ENCODE results near the gene CHRM1. TPM values are rescaled to one million over a fixed set of nuclear protein-coding genes. Genes with fewer than 3 reads are reported as not detected.
"Not testable (repeated sequence)": the region's sequence is repeated elsewhere in the genome, so short reads cannot be mapped to it uniquely, and the experiment has no call there.

The CHRM1 gene
- total RNA-seq, 1 donor, result not detected

DNA sequence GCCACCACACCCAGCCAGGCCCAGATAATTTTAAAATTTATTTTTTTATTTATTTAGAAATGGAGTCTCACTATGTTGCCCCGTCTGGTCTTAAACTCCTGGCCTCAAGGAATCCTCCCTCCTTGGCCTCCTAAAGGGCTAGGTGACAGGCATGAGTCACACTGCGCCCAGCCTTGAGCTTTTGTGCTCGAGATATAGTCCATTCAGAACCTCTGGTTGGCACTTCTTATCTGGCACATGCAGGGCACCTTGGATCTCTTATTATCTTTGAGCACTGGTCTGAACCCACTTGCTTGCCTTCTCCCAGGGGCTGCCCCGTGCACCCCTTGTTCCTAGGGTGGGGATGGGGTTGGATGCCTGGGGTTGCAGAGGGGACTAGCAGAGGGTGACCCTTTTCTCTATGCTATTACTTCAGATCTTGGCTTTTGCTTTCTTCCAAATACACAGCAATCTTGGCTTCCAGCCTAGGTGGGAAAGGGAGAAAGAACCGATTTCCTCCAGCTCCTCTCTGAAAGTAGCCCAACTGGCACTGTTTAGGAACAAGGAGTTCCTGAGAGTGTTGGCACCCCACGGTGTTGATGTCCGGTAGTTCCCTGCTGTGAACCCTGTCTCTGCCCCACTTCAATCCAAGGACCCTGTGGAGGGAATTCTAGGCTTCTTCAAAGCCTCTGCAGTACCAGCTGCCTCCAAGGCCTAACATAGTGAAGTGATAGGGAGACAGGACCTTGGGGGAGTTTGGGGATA is 41.8 kb downstream of the CHRM1 start:
- peaks cover 37% of the 10 kb centered on the region for H3K4me1 ChIP-seq (ENCODE audit: insufficient read depth, low read length)
- H3K4me3 ChIP-seq (ENCODE audit: low read length), result no peak overlapping the region
- no peaks in the 10 kb centered on the region for H3K9me3 ChIP-seq (ENCODE audit: low read depth, low read length)
- no peaks in the 10 kb centered on the region for H3K27me3 ChIP-seq (ENCODE audit: insufficient read depth, low read length)

DNA sequence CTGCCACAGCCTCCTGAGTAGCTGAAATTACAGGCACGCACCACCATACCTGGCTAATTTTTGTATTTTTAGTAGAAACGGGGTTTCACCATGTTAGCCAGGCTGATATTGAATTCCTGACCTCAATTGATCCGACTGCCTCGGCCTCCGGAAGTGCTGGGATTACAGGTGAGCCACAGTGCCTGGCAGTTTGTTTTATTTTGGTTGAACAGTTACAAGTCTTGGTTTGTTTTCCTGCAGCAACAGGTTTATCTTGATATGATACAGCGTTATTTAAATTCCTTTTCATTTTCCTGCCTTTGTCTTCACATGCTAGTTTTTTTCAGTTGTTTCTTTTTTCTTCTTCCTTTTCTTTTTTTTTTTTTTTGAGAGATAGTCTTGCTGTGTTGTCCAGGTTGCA is 44.5 kb downstream of the CHRM1 start:
- no peaks in the 10 kb centered on the region for H3K9me3 ChIP-seq (ENCODE audit: low read depth, low read length)
- no peak overlapping the region for H3K4me3 ChIP-seq (ENCODE audit: low read length)

DNA sequence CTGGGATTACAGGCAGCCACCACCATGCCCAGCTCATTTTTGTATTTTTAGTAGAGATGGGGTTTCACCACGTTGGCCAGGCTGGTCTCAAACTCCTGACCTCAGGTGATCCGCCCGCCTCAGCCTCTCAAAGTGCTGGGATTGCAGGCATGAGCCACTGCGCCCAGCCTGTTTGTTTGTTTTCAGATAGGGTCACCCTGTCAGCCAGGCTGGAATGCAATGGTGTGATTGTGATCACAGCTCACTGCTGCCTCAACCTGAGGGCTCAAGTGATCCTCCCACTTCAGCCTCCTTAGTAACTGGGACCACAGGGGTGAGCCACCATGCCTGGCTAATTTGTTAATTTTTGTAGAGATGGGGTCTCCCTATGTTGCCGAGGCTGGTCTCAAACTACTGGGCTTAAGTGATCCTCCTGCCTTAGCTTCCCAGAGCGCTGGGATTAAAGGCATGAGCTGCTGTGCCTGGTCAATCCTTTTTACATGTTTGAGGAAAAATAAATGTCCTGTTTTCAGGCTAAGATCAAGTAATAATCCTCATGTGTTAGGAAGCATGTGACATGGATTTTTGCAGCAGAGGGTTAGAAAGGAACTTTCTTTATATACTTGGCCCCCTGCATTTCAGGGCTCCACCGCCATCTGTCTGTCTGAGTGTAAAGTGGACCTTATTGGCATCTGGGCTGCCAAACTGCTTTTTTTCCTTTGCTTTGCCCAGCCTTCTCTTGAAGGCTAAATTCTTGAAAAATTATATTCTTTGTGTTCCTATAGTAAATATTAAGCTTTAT is 45.3 kb downstream of the CHRM1 start:
- H3K9me3 ChIP-seq (ENCODE audit: low read depth, low read length), result no peaks in the 10 kb centered on the region
- peaks cover 13% of the 10 kb centered on the region for H3K4me1 ChIP-seq (ENCODE audit: insufficient read depth, low read length)
- no peak overlapping the region for H3K4me3 ChIP-seq (ENCODE audit: low read length)
- H3K27me3 ChIP-seq (ENCODE audit: insufficient read depth, low read length), result no peaks in the 10 kb centered on the region

More for the DNA sequence above, 44.5 kb downstream of the CHRM1 start:
- Histone ChIP-seq H3K4me1 (ENCODE audit: insufficient read depth, low read length) (peaks cover 14% of the 10 kb centered on the region), H3K27me3 (ENCODE audit: insufficient read depth, low read length) (no peaks in the 10 kb centered on the region)

DNA sequence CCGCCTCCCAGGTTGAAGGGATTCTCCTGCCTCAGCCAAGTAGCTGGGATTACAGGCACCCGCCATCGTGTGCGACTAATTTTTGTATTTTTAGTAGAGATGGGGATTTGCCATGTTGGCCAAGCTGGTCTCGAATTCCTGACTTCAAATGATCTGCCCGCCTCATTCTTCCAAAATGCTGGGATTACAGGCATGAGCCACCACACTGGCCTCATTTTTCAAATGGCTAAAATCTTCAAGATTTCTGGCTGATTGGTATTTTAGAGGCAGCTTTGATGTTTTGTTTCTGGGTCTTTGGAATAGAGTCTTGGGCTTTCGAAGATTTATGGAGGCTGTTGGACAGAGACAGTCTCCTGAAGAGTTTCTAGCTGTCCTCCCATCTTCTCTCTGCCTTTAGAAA is 46.3 kb downstream of the CHRM1 start:
- no peak overlapping the region for H3K4me3 ChIP-seq (ENCODE audit: low read length)
- H3K9me3 ChIP-seq (ENCODE audit: low read depth, low read length), result no peaks in the 10 kb centered on the region
- peaks cover 6% of the 10 kb centered on the region for H3K4me1 ChIP-seq (ENCODE audit: insufficient read depth, low read length)
- H3K27me3 ChIP-seq (ENCODE audit: insufficient read depth, low read length), result no peaks in the 10 kb centered on the region

DNA sequence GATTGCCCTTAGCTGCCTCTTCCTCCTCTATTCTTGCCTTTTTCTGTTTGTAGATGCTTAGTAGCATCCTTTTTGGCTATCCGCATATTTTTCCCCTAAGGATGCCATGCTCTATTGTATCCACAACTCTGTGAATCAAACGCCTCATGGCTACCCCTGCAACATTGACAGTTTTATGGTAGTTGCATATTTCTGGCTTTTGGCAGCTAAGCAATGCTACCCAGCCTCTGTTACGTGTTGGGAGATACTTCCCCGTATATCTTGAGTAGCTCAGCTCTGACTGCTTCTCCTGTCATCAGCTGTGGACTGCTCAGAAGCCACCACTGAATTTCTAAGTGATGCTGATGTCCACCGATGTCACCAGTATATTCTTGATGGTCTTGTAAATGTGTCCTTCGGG is 55.5 kb downstream of the CHRM1 start:
- Histone ChIP-seq H3K4me1 (ENCODE audit: insufficient read depth, low read length) (peaks cover 4% of the 10 kb centered on the region), H3K9me3 (ENCODE audit: low read depth, low read length) (no peaks in the 10 kb centered on the region), H3K4me3 (ENCODE audit: low read length) (no peak overlapping the region), H3K27me3 (ENCODE audit: insufficient read depth, low read length) (no peaks in the 10 kb centered on the region)

DNA sequence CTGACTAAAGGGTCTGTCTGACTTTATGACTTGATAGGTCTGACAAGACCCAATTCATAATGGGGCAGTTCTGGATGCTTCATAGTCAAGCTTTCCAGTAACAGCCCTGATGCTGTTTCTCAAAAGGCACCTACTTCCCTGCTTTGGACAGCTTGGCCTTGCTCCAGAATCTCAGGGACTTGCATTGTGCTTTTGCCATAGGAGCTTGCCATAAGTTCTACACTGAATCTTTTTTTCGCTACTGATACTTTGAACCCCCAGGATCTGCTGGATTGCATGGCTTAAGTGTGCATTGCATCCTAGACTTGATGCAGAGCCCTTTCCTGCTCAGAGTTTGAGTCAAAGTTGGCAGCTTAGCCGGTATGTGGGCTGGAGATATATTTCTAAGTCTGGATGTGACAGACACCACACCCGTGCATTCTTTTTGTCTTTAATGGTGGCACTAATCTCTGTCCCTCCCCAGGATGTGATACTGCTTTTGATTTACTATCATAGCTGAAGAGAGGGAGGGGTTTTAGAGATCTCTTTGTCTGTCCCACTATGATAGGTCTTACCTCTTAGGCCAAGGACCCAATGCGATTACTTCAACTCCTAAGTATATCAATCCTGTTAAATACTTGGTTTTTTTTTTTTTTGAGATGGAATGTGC is 57.4 kb downstream of the CHRM1 start:
- Histone ChIP-seq H3K27me3 (ENCODE audit: insufficient read depth, low read length) (no peaks in the 10 kb centered on the region), H3K4me3 (ENCODE audit: low read length) (no peak overlapping the region), H3K9me3 (ENCODE audit: low read depth, low read length) (no peaks in the 10 kb centered on the region), H3K4me1 (ENCODE audit: insufficient read depth, low read length) (peaks cover 4% of the 10 kb centered on the region)

DNA sequence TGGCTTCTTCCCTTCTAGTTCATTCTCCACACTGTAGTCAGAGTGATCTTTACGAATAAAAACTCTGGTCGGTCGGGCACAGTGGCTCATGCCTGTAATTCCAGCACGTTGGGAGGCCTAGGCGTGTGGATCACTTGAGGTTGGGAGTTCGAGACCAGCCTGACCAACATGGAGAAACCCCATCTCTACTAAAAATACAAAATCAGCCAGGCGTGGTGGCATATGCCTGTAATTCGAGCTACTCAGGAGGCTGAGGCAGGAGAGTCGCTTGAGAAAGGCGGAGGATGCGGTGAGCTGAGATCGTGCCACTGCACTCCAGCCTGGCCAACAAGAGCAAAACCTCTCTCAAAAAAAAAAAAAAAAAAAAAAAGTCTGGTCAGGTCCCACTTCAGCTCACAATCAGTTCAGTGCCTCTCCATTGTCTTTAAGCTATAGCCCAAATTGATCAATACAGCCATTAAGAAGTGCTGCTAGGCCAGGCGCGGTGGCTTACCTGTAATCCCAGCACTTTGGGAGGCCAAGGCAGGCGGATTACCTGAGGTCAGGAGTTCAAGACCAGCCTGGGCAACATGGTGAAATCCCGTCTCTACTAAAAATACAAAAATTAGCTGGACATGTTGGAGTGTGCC is 59.5 kb downstream of the CHRM1 start:
- not testable (repeated sequence) for H3K27me3 ChIP-seq (ENCODE audit: insufficient read depth, low read length); H3K9me3 ChIP-seq (ENCODE audit: low read depth, low read length); H3K4me3 ChIP-seq (ENCODE audit: low read length)
- H3K4me1 ChIP-seq (ENCODE audit: insufficient read depth, low read length), result peaks cover 14% of the 10 kb centered on the region

DNA sequence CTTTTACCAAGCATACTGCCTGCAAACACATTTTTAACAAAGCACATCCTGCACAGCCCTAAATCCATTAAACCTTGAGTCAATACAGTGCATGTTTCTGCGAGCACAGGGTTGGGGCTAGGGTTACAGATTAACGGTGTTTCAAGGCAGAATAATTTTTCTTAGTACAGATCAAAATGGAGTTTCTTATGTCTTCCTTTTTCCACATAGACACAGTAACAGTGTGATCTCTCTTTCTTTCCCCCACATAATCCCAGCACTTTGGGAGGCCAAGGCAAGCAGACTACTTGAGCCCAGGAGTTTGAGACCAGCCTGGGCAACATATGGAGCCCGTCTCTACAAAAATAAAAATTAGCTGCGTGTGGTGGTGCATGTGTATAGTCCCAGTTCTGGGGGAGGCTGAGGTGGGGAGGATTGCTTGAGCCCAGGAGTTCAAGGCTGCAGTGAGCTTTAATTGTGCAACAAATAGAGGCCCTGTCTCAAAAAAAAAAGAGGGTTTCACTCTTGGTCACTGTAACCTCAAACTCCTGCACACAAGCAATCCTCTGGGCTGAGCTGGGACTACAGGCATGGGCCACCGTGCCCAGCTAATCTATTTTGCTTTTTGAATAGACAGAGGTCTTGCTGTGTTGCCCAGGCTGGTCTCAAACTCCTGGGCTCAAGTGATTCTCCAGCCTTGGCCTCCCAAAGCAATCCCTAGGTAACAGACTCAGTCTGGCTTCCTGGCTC is 60.2 kb downstream of the CHRM1 start:
- H3K4me1 ChIP-seq (ENCODE audit: insufficient read depth, low read length), result peaks cover 20% of the 10 kb centered on the region
- no peaks in the 10 kb centered on the region for H3K27me3 ChIP-seq (ENCODE audit: insufficient read depth, low read length)
- H3K4me3 ChIP-seq (ENCODE audit: low read length), result no peak overlapping the region

DNA sequence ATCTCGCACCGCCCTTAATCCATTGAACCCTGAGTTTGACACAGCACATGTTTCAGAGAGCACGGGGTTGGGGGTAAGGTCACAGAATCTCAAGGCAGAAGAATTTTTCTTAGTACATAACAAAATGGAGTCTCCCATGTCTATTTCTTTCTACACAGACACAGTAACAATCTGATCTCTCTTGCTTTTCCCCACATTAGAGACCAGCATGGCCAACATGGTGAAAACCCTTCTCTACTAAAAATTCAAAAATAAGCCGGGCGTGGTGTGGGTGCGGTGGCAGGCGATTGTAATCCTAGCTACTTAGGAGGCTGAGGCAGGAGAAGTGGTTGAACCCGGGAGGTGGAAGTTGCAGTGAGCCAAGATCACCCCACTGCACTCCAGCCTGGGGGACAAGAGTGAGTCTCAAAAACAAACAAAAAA is 61.9 kb downstream of the CHRM1 start:
- not testable (repeated sequence) for H3K27me3 ChIP-seq (ENCODE audit: insufficient read depth, low read length); H3K4me3 ChIP-seq (ENCODE audit: low read length); H3K9me3 ChIP-seq (ENCODE audit: low read depth, low read length)
- peaks cover 31% of the 10 kb centered on the region for H3K4me1 ChIP-seq (ENCODE audit: insufficient read depth, low read length)

More for the DNA sequence above, 60.2 kb downstream of the CHRM1 start:
- no peaks in the 10 kb centered on the region for H3K9me3 ChIP-seq (ENCODE audit: low read depth, low read length)

Other genes with a start within 250 kb of the CHRM1 start
- 1.3 TPM for gene UQCC3, start 249.7 kb downstream of the CHRM1 start, total RNA-seq
- gene LBHD1, start 249.1 kb downstream of the CHRM1 start, total RNA-seq, result 5.9 TPM
- 136 TPM for gene UBXN1, start 242.3 kb downstream of the CHRM1 start, total RNA-seq
- not detected for gene LRRN4CL, start 231.8 kb downstream of the CHRM1 start, total RNA-seq
- 14.9 TPM for gene BSCL2, start 213.9 kb downstream of the CHRM1 start, total RNA-seq
- gene GNG3, start 213.7 kb downstream of the CHRM1 start, total RNA-seq, result not detected
- 13.3 TPM for gene HNRNPUL2, start 193.9 kb downstream of the CHRM1 start, total RNA-seq
- 7.5 TPM for gene TTC9C, start 192.9 kb downstream of the CHRM1 start, total RNA-seq
- 5.7 TPM for gene ZBTB3, start 167.2 kb downstream of the CHRM1 start, total RNA-seq
- 32.0 TPM for gene POLR2G, start 159.8 kb downstream of the CHRM1 start, total RNA-seq
- gene TAF6L, start 150.0 kb downstream of the CHRM1 start, total RNA-seq, result 7.3 TPM
- 25.8 TPM for gene TMEM179B, start 134.0 kb downstream of the CHRM1 start, total RNA-seq
- 8.5 TPM for gene TMEM223, start 129.4 kb downstream of the CHRM1 start, total RNA-seq
- gene NXF1, start 115.9 kb downstream of the CHRM1 start, total RNA-seq, result 169 TPM
- 48.2 TPM for gene STX5, start 89.3 kb downstream of the CHRM1 start, total RNA-seq
- 2.4 TPM for gene TEX54, start 88.5 kb downstream of the CHRM1 start, total RNA-seq
- 143 TPM for gene WDR74, start 81.8 kb downstream of the CHRM1 start, total RNA-seq
- gene SLC3A2, start 40.5 kb downstream of the CHRM1 start, total RNA-seq, result 125 TPM
- gene SLC22A6, start 63.6 kb upstream of the CHRM1 start, total RNA-seq, result not detected
- gene SLC22A8, start 94.5 kb upstream of the CHRM1 start, total RNA-seq, result not detected
- not detected for gene SLC22A24, start 222.9 kb upstream of the CHRM1 start, total RNA-seq